Adrenal gland (tissue), 12 donors: ENCODE results near the gene MDK. TPM values are rescaled to one million over a fixed set of nuclear protein-coding genes. Genes with fewer than 3 reads are reported as not detected.
"Not testable (repeated sequence)": the region's sequence is repeated elsewhere in the genome, so short reads cannot be mapped to it uniquely, and the experiment has no call there.

Source experiments
- DNase-seq, 7 donors: peaks; one replicate each; pipeline ENCODE4 v3.0.0-alpha.2; 2019 to 2020
- H3K27ac ChIP-seq, 5 donors: fragments of 200-600 bp; sonication (generic) in 4 of 5; 1 replicate in 3 of 5; 2 replicates in 2 of 5; pipeline versions ENCODE4 v1.5.1 to v1.8.0; 2016 to 2020; ENCODE audit warnings: mild to moderate bottlenecking in 1 of 5
- H3K27me3 ChIP-seq: fragments of 200-600 bp; 2 replicates; pipeline ENCODE4 v1.8.0; 2021
- H3K36me3 ChIP-seq, 2 donors: fragments of 200-600 bp; replicated peaks in 1 of 2; 1 replicate in 1 of 2; 2 replicates in 1 of 2; pipeline versions ENCODE4 v1.5.1 to v1.8.0; 2018 to 2022
- H3K4me1 ChIP-seq, 2 donors: fragments of 200-600 bp; replicated peaks in 1 of 2; 1 replicate in 1 of 2; 2 replicates in 1 of 2; pipeline versions ENCODE4 v1.5.1 to v1.8.0; 2018 to 2021
- H3K4me3 ChIP-seq, 4 donors: fragments of 200-600 bp; sonication (generic) in 3 of 4; one replicate each; pipeline ENCODE4 v1.5.1; 2016 to 2018
- H3K9me3 ChIP-seq, 3 donors: fragments of 200-600 bp; sonication (generic) in 1 of 3; replicated peaks in 1 of 3; 1 replicate in 2 of 3; 2 replicates in 1 of 3; pipeline versions ENCODE4 v1.5.1 to v1.8.0; 2016 to 2021
- CTCF ChIP-seq, 6 experiments: fragments of 450-650 bp in 4 of 6; fragments of 200-600 bp in 2 of 6; sonication (generic) in 1 of 6; IDR thresholded peaks; 1 replicate in 5 of 6; 2 replicates in 1 of 6; pipeline versions ENCODE4 v1.5.1 to v1.8.0; 2016 to 2021; ENCODE audit warnings: antibody characterized with exemption in 6 of 6, mild to moderate bottlenecking in 2 of 6, moderate library complexity in 1 of 6
- POLR2A ChIP-seq, 2 donors: fragments of 450-650 bp; IDR thresholded peaks; one replicate each; pipeline ENCODE4 v1.6.1; 2017; ENCODE audit warnings: antibody characterized with exemption in 2 of 2, mild to moderate bottlenecking in 2 of 2, moderate library complexity in 1 of 2
- WGBS, 4 donors: extraction: QIAGEN DNeasy Blood & Tissue Kit in 2 of 4; methylation state at CpG; one replicate each; pipeline versions ENCODE4 v1.1.5 to v1.1.7; 2013 to 2017; 5-methylcytosine and 5-hydroxymethylcytosine counted together
- intact Hi-C, 2 donors: fragments of 100-400 bp; cut with DNase I; formaldehyde crosslinking; loops; one replicate each; pipeline versions ENCODE4 v1.14.1 to v1.15.0; 2022 to 2023
- polyA plus RNA-seq, 3 donors: library from polyadenylated mRNA; stranded (reverse); fragments of 200-250 nt in 2 of 3; fragments of 350-450 nt in 1 of 3; fragmentation: Illumina TruSeq in 1 of 3; extraction: RNeasy Lipid Tissue Mini Kit (QIAGEN cat#74804) in 1 of 3; gene quantifications; one replicate each; pipeline ENCODE4 v1.2.3, GENCODE V29; 2013 to 2014
- total RNA-seq, 9 donors: library from RNA; depleted of rRNA in 4 of 9; stranded (reverse); fragments of >200 nt in 4 of 9; fragments of 120-200 nt in 1 of 9; fragmentation: NEBNext Ultra II Directional in 1 of 9; extraction: Animal tissue kit (Norgen Biotek cat#: 25700) in 1 of 9; gene quantifications; one replicate each; pipeline versions ENCODE4 v1.1.0 to v1.2.4, GENCODE V29; 2013 to 2023
- donor health status: healthy with polysubstance abuse.
- donor health status: Bipolar disorder and iron deficiency.
- donor health status: DM: yes; HTN: yes; CAD: no.
- donor health status: DM: no; HTN: no; CAD: no.
- donor health status: DM: no; HTN: no; CAD: no.
- donor health status: DM: yes; HTN: yes; CAD: no.

The MDK gene
- total and polyA plus RNA-seq, 12 donors: 73.4 to 635 (median 128) TPM

- H3K4me1 ChIP-seq: peaks cover 6 to 16% of the 10 kb centered on the region in 2 donors
- intact Hi-C loops: no loop called here
- no peaks in the 10 kb centered on the region for H3K9me3 ChIP-seq
- H3K27ac ChIP-seq: peak overlapping the region in 1 of 5 donors; percentile 6
- TF ChIP-seq POLR2A (IDR thresholded peaks at IDR 0.05): no peak
- peak in 1 of 6 experiments; percentile 5 for TF ChIP-seq CTCF (IDR thresholded peaks at IDR 0.05)
- DNase-seq: no peak
- no peaks in the 10 kb centered on the region for H3K27me3 ChIP-seq
- H3K36me3 ChIP-seq: peaks cover 0 to 46% of the 10 kb centered on the region in 2 donors
- H3K4me3 ChIP-seq: no peak overlapping the region
- WGBS, 4 donors: 69 to 71% (median 70%) methylated on average over 12 of the region's 12 CpGs; no CpG with 5 or more reads in 1 of the 4 donors
These were observed 13.6 kb upstream of the MDK start for GRCh38 chr11:46367916-46368267.

- WGBS, 4 donors: 66 to 72% (median 70%) methylated on average over 22 to 25 of the region's 25 CpGs
- H3K27me3 ChIP-seq: no peaks in the 10 kb centered on the region
These were observed 11.9 kb upstream of the MDK start for GRCh38 chr11:46369458-46370152.

GRCh38 chr11:46370253-46370652 lies 11.2 kb upstream of the MDK start:
- TF ChIP-seq POLR2A (IDR thresholded peaks at IDR 0.05) (no peak), CTCF (IDR thresholded peaks at IDR 0.05) (no peak)
- intact Hi-C loops: no loop called here
- Histone ChIP-seq H3K9me3 (no peaks in the 10 kb centered on the region), H3K36me3 (peaks cover 0 to 64% of the 10 kb centered on the region in 2 donors), H3K27ac (no peak overlapping the region), H3K4me1 (peaks cover 0 to 4% of the 10 kb centered on the region in 2 donors), H3K27me3 (no peaks in the 10 kb centered on the region), H3K4me3 (no peak overlapping the region)
- WGBS, 4 donors: 83 to 87% (median 85%) methylated on average over 11 to 13 of the region's 13 CpGs
- no peak for DNase-seq

More at GRCh38 chr11:46369458-46370152, 11.9 kb upstream of the MDK start:
- intact Hi-C loops: no loop called here
- peak; percentile 63 to 83 (median 75) for TF ChIP-seq CTCF (IDR thresholded peaks at IDR 0.05)
- no peak for TF ChIP-seq POLR2A (IDR thresholded peaks at IDR 0.05)
- H3K4me3 ChIP-seq: no peak overlapping the region
- peaks cover 0 to 57% of the 10 kb centered on the region in 2 donors for H3K36me3 ChIP-seq
- H3K4me1 ChIP-seq: peaks cover 0 to 4% of the 10 kb centered on the region in 2 donors
- DNase-seq: peak in 6 of 7 donors; percentile 56 to 84 (median 70)
- H3K27ac ChIP-seq: no peak overlapping the region
- H3K9me3 ChIP-seq: no peaks in the 10 kb centered on the region

- H3K9me3 ChIP-seq, intact Hi-C loops: not testable (repeated sequence)
- H3K36me3 ChIP-seq: peaks cover 0 to 74% of the 10 kb centered on the region in 2 donors
These were observed 10.2 kb upstream of the MDK start for GRCh38 chr11:46371262-46371661.

GRCh38 chr11:46372086-46372485 lies 9.4 kb upstream of the MDK start:
- Histone ChIP-seq H3K27me3 (no peaks in the 10 kb centered on the region), H3K4me1 (peaks cover 0 to 4% of the 10 kb centered on the region in 2 donors), H3K27ac (no peak overlapping the region), H3K36me3 (peaks cover 0 to 79% of the 10 kb centered on the region in 2 donors), H3K4me3 (no peak overlapping the region), H3K9me3 (no peaks in the 10 kb centered on the region)
- WGBS, 4 donors: 70 to 89% (median 87%) methylated on average over 9 to 10 of the region's 10 CpGs
- no peak for DNase-seq
- no peak for TF ChIP-seq CTCF (IDR thresholded peaks at IDR 0.05)
- TF ChIP-seq POLR2A (IDR thresholded peaks at IDR 0.05): no peak
- intact Hi-C loops: no loop called here

More at GRCh38 chr11:46371262-46371661, 10.2 kb upstream of the MDK start:
- not testable (repeated sequence) for H3K27ac ChIP-seq, DNase-seq, H3K4me1 ChIP-seq, H3K4me3 ChIP-seq, H3K27me3 ChIP-seq
- WGBS, 4 donors: 96 to 97% (median 96%) methylated on average over 17 to 19 of the region's 19 CpGs; no CpG with 5 or more reads in 1 of the 4 donors

GRCh38 chr11:46372501-46372900 lies 9.0 kb upstream of the MDK start:
- WGBS, 4 donors: 82 to 100% (median 96%) methylated on average over 1 to 15 of the region's 15 CpGs
- DNase-seq, intact Hi-C loops, H3K27ac ChIP-seq, H3K9me3 ChIP-seq, H3K4me3 ChIP-seq, H3K4me1 ChIP-seq, H3K27me3 ChIP-seq: not testable (repeated sequence)
- peaks cover 0 to 79% of the 10 kb centered on the region in 2 donors for H3K36me3 ChIP-seq
